Transverse colon (tissue), 4 donors: ENCODE data around the gene ITGB1.

ENCODE experiments used
- CTCF ChIP-seq, 5 experiments: fragments of 200-600 bp in 3 of 5; fragments of 450-650 bp in 2 of 5; sonication (generic) in 3 of 5; IDR thresholded peaks; 1 replicate in 2 of 5; 2 replicates in 3 of 5; pipeline ENCODE4 v1.5.1; 2016 to 2017; ENCODE audit warnings: antibody characterized with exemption in 5 of 5, inconsistent platforms in 3 of 5, mild to moderate bottlenecking in 2 of 5, moderate library complexity in 1 of 5
- EP300 ChIP-seq: sonication (generic); formaldehyde crosslinking; IDR thresholded peaks from one replicate; pipeline ENCODE4 v1.6.1; 2017; ENCODE audit warnings: antibody characterized with exemption, low read depth
- POLR2AphosphoS5 ChIP-seq, 3 donors: sonication (generic); formaldehyde crosslinking; IDR thresholded peaks; one replicate each; pipeline ENCODE4 v1.6.1; 2016; ENCODE audit warnings: antibody characterized with exemption in 3 of 3

GRCh38 chr10:32943395-32943794, 14.6 kb downstream of the ITGB1 start:
- TF ChIP-seq EP300 (no peak), POLR2AphosphoS5 (IDR thresholded peaks at IDR 0.05) (no peak), CTCF (IDR thresholded peaks at IDR 0.05) (no peak)
